22Rv1 (cell line): Measurements from ENCODE around the gene FAM117A.

Source experiments
- ZFX ChIP-seq: fragments of 450-650 bp; IDR thresholded peaks from 2 replicates; pipeline ENCODE4 v1.6.1; 2017; ENCODE audit warnings: antibody characterized with exemption, borderline replicate concordance
- TF ChIP-seq, protein P1 (sequence below): fragments of 450-650 bp; IDR thresholded peaks from 2 replicates; pipeline ENCODE4 v1.5.1; 2017; ENCODE audit warnings: mild to moderate bottlenecking

DNA sequence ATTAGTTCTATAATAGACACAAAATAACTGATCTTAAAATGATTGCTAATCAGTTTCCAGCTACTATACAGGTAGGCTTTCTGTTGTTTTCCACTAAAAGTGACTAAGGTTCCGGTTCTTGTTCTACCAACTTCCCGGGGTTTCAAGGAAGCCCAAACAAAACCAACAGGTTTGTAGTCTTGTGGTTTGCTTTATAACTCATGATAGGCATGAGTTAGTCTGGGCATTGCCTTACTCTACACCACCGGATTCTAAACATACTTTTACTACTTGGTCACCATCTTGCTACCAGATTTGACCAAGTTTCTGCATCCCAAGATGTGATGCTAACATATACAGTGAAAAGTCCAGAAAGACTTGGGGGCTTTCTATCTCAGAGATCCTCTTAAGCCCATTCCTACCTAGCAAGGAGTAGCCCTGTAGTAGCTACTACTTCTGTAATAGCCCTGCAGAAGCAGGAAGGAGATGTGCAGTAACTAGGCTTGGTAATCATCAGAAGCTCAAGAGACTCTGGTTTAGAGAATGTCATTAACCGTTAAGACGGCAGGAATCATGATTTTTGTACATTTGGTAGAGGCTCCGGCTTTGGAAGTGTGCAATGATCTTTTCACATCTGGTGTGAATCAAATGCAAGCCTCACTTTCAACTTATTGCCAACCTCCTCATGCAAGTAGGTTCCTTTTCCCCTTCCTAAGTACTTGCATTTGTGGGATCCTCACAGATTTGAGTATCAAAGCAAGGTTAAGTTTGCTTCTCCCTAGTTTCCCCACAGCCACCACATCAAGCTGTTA lies 1.6 kb downstream of the FAM117A start:
- TF ChIP-seq, protein P1, sequence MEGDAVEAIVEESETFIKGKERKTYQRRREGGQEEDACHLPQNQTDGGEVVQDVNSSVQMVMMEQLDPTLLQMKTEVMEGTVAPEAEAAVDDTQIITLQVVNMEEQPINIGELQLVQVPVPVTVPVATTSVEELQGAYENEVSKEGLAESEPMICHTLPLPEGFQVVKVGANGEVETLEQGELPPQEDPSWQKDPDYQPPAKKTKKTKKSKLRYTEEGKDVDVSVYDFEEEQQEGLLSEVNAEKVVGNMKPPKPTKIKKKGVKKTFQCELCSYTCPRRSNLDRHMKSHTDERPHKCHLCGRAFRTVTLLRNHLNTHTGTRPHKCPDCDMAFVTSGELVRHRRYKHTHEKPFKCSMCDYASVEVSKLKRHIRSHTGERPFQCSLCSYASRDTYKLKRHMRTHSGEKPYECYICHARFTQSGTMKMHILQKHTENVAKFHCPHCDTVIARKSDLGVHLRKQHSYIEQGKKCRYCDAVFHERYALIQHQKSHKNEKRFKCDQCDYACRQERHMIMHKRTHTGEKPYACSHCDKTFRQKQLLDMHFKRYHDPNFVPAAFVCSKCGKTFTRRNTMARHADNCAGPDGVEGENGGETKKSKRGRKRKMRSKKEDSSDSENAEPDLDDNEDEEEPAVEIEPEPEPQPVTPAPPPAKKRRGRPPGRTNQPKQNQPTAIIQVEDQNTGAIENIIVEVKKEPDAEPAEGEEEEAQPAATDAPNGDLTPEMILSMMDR = no peak
- no peak for TF ChIP-seq ZFX
